GM18519 (cell line): ENCODE measurements around the gene MIA2.
"Not testable (repeated sequence)": the region's sequence is repeated elsewhere in the genome, so short reads cannot be mapped to it uniquely, and the experiment has no call there.

Experiments used
- ATAC-seq: cut with Tn5 transposase; IDR thresholded peaks from one replicate; pipeline ENCODE4 v1.9.1; 2021; ENCODE audit warnings: mild to moderate bottlenecking, moderate library complexity; ENCODE audit not compliant: unreplicated experiment, low FRiP score

MIA2 gene

DNA sequence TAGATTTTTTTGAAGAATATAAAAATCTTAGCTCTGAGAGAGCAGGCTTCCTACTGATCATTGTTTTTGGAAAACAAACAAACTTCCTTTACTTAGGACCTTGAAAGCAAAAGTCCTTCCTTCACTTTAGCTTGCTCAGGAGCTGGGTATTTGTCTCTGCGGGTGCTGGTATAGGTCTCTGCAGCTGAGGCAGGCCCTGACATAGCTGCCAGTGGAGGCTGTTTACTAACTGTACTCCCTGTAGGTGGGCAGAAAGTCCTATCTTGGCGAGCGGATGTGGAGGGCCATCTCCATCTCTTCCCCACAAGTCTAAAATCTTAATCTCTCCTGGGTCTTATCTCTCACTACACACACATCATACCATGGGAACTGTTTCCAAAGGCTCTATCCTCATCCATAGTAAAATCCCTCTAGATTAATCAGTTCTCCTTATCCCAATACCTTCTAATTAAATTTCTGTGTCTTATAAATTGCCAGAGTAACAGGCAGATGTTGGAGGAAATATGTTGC, 4.1 kb upstream of the MIA2 start:
- no peak for ATAC-seq

DNA sequence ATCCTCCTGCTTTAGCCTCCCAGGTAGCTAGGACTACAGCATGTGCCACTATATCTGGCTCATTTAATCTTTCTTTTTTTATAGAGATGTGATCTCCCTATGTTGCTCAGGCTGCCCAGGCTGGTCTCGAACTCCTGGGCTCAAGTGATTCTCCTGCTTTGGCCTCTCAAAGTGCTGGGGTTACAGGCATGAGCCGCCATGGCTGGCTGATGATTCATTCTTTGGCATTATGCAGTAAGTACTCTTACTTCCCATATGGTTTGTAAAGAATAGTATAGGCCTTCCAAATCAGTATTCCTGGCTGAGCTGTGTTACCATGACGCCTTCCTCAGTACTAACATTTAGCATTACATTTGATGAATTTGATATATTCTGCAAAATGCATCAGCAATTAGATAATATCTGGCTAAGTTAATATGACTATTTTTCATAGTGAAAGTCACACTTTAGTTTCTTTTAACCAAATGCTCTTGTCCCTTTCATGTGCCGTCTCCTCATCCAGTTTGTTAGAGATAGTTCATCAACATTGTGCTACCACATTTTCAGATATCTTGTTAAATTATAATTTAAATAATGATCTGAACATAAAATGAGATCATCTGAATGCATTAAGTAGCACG, 3.2 kb upstream of the MIA2 start:
- no peak for ATAC-seq

DNA sequence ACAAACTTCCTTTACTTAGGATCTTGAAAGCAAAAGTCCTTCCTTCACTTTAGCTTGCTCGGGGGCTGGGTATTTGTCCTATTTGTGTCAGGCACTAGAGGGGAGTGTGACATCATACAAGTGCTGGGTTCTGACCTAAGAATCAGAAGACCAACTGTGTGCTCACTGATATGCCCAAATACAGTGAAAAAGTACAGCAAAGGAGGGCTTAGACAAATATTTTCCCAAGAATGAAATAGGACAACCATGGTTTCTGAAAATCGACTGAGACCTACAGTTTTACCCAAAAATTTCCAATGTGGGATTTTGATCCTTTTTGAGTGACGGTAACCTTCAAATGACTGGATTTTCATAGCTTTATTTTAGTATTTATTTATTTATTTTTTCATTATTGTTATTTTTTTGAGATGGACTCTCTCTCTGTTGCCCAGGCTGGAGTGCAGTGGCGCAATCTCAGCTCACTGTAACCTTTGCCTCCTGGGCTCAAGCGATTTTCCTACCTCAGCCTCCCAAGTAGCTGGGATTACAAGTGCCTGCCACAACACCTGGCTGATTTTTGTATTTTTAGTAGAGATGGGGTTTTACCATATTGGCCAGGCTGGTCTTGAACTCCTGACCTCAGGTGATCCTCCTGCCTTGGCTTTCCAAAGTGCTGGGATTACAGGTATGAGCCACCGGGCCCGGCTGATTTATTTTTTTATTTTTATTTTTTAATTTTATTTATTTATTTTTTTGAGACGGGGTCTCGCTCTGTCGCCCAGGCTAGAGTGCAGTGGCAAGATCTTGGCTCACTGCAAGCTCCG, 1.8 kb upstream of the MIA2 start:
- ATAC-seq = peak; percentile 75

DNA sequence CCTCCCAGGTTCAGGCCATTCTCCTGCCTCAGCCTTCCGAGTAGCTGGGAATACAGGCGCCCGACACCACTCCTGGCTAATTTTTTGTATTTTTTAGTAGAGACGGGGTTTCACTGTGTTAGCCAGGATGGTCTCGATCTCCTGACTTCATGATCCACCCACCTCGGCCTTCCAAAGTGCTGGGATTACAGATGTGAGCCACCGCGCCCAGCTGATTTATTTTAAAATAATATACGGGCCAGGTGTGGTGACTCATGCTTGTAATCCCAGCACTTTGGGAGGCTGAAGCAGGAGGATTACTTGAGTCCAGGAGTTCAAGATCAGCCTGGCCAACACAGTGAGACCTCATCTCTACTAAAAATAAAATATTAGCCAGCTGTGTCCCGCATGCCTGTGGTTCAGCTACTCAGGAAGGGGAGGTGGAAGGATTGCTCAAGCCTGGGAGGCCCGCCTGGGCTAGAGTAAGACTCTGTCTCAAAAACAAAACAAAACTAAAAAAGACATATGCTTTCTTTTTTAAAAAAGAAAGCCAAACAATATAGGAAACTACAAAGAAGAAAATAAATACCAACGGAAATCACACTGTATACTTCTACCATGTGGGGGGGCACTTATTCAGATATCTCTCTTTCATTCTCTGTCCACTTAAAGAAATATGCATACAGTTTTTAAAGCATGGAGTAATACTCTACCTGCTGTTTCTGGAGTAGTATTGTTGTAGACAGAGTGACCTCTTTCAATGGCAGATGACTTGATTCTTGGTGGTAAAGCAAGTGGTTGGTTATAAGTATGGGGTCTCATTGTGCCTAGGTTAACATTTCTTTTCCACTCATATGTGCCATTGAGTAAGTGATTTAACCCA, 930 bp upstream of the MIA2 start:
- ATAC-seq = no peak

DNA sequence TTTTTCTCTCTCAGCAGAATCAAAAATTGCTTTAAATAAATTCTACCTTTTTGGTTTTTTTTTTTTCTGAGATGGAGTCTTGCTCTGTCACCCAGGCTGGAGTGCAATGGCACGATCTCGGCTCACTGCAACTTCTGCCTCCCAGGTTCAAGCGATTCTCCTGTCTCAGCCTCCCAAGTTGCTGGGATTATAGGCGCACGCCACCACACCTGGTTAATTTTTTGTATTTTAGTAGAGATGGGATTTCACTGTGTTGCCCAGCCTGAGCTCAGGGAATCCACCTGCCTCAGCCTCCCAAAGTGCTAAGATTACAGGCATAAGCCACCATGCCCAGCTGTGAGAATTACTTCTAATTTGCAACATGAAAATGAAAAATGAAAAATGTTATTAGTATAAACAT, 1.3 kb downstream of the MIA2 start:
- not testable (repeated sequence) for ATAC-seq

DNA sequence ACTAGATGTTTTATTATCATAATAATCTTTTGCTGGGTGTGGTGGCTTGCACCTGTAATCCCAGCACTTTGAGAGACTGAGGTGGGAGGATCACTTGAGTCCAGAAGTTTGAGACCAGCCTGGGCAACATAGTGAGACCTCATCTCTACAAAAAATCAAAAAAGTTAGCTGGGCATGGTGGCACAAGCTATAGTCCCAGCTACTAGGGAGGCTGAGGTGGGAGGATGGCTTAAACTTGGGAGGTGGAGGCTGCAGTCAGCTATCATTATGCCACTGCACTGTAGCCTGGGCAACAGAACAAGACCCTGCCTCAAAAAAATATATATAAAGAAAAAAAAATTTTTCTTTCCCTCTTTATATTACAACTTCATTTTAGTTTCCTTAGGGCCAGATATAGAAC, 1.8 kb downstream of the MIA2 start:
- not testable (repeated sequence) for ATAC-seq

DNA sequence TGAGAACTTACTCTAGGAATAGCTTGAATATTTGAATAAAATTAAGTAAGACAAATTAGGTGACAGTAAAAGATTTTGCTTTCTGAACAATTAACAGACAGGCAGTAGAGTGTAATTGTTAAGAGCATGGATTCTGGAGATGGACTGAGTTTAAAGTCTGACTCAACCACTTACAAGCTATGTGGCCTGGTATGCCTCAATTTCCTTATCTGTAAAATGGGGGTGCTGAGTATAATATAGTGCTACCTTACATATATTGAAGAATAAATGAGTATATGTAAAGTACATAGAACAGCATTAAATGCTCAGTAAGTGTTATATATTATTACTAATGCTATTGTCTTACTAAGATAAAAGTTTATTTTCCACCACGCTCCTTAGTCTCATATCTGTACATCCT, 7.1 kb downstream of the MIA2 start:
- ATAC-seq = no peak

DNA sequence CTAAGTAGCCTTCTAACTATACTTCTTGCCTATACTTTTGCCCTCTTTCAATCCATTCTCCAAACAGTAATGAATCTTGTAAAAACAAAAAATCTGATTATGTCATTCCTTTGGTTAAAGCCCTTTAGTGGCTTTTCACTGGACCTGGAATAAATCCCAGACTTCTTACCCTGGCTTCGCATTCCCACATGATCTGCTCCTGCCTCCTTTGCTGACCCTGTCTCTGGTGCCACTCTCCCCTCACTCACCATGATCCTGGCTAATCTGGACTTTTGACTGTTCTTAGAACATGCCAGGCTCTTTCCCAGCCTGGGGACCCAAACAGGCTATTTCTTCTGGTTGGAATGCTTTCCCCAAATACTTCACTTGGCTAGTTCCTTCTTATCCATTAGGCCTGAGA, 7.9 kb downstream of the MIA2 start:
- ATAC-seq = no peak

DNA sequence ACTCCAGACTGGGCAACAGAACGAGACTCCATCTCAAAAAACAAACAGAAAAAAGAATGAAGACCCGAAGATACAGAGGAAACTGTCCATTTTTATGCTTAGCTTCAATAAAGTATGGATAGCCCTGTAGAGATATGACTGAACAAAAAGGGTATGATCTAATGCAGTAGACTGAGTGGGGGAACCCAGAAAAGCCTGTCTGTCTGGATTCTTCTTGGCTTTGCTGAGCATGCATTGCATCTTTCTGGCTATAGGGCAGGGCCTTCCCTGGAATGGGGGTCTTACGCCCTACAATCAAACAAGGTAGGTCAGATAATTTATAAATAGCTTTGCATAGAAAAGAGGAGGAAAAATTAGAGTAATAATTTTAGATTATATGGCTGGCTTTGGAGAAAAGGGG, 10.1 kb downstream of the MIA2 start:
- ATAC-seq = no peak

DNA sequence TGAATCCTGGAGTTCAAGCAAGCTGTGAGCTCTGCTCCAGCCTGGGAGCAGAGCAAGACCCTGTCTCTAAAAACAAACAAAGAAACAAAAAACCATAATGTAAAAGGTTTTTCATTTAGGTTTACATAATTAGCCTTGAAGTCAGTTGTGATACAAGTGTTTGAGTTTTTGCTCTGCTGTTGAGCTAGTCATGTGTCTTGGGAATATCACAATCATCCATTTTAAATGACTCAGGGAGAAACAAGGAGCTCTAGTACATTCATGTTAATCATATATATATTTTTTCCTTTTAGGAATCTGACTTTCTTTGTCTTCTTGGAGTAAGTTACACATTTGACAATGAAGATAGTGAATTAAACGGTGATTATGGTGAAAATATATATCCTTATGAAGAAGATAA, 12.9 kb downstream of the MIA2 start:
- no peak for ATAC-seq

DNA sequence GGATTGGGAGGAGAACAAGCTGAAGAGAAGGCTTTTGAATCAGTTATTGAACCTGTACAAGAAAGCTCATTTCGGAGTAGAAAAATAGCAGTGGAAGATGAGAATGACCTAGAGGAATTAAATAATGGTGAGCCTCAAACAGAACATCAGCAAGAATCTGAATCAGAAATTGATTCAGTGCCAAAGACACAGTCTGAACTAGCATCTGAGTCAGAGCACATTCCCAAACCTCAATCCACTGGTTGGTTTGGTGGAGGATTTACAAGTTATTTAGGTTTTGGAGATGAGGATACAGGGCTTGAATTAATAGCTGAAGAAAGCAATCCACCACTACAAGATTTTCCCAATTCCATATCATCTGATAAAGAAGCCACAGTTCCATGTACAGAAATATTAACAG, 13.5 kb downstream of the MIA2 start:
- no peak for ATAC-seq

DNA sequence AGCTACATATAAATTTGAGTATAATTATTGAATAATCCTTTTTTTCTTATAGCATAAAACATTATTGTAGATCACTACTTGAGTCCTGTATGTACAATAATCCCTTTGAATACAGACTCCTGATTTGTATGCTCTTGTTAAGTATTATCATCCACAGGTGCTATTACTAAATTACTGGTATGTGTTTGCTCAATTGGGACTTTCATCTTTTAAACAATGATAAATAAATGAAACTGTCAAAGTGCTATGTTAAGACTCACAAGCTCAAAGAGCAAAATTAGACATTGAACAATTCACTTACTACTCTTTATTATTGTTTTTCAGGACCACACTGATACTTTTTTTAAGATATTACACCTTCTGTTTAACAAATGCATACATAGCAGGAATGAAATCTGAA, 17.8 kb downstream of the MIA2 start:
- no peak for ATAC-seq

DNA sequence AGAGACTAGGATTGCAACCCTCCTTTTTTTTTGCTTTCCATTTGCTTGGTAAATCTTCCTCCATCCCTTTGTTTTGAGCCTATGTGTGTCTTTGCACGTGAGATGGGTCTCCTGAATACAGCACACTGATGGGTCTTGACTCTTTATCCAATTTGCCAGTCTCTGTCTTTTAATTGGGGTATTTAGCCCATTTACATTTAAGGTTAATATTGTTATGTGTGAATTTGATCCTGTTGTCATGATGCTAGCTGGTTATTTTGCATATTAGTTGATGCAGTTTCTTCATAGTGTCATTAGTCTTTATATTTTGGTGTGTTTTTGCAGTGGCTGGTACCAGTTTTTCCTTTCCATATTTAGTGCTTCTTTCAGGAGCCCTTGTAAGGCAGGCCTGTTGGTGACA, 23.7 kb downstream of the MIA2 start:
- not testable (repeated sequence) for ATAC-seq

DNA sequence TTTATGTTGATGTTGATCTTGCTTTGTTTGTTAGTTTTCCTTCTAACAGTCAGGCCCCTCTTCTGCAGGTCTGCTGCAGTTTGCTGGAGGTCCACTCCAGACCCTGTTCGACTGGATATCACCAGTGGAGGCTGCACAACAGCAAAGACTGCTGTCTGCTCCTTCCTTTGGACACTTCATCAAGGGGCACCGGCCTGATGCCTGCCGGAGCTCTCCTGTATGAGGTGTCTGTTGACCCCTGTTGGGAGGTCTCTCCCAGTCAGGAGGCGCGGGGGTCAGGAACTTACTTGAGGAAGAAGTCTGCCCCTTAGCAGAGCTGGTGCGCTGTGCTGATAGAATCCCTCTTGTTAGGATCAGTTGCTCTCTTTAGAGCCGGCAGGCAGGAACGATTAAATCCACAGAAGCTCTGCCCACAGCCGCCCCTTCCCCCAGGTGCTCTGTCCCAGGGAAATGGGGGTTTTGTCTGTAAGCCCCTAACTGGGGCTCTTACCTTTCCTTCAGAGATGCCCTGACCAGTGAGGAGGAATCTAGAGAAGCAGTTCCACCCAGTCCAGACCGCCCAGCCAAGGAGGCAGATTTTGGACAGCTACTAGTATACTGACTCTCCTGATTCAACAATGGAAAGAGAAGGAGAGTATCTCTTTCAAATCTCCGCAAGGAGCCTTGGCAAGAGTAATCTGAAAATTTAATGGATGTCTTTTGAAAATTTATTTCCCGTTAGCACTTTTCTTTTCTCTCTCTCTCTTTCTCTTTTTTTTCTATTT, 25.2 kb downstream of the MIA2 start:
- ATAC-seq = no peak

DNA sequence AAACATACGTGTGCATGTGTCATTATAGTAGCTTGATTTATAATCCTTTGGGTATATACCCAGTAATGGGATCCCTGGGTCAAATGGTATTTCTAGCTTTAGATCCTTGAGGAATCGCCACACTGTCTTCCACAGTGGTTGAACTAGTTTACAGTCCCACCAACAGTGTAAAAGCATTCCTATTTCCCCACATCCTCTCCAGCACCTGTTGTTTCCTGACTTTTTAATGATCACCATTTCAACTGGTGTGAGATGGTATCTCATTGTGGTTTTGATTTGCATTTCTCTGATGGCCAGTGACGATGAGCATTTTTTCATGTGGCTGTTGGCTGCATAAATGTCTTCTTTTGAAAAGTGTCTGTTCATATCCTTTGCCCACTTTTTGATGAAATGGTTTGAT, 26.4 kb downstream of the MIA2 start:
- ATAC-seq = not testable (repeated sequence)

DNA sequence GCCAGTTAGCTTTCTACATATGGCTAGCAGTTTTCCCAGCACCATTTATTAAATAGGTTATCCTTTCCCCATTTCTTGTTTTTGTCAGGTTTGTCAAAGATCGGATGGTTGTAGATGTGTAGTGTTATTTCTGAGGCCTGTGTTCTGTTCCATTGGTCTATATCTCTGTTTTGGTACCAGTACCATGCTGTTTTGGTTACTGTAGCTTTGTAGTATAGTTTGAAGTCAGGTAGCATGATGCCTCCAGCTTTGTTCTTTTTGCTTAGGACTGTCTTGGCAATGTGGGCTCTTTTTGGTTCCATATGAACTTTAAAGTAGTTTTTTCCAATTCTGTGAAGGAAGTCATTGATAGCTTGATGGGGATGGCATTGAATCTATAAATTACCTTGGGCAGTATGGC, 28.5 kb downstream of the MIA2 start:
- ATAC-seq = not testable (repeated sequence)

DNA sequence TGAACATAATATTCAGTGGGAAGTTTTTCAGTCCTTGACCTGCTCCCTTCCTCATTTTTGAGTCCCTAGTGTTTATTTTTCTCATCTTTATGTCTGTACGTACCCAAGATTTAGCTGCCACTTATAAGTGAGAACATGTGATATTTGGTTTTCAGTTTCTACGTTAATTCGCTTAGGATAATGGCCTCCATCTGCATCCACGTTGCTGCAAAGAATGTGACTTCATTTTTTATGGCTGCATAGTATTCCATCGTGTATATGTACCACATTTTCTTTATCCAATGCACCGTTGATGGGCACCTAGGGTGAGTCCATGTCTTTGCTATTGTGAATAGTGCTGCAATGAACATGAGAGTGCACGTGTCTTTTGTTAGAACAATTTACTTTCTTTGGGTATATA, 30.3 kb downstream of the MIA2 start:
- ATAC-seq = no peak

DNA sequence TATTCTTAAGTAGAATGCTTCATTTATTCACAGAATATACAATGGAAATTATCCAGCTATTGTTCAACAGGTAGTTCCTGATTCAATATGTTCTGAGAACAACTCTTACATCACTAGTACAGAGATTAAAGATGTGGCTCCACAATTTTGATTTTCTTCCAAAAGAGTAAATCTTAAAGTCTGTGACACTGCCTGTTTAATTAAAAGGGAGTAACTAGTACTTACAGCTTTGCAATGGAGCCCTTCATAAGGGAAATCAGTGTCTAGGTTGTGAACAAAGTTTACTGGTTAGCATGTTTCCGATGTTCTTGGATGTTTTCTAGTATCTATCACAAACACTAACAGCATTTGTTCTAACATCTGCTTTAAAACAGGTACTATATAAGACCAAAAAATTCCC, 30.8 kb downstream of the MIA2 start:
- no peak for ATAC-seq

DNA sequence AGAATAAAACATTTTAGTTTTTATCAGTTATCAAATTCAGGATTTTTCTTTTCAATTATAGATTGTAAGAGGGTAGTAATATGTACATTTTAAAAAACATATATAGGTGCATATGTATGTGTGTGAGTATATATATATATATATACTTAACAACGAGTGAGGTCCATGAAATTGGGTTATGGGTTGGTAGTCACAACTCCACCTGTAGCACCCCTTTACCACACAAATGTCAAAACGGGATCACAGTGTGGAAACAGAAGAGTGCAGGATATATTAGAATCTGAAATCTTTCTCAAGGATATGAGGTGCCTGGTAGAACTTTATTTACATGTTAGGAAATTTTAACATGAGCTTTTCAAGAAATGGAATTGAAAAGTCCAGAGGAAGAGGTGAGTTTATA, 31.3 kb downstream of the MIA2 start:
- ATAC-seq = no peak

DNA sequence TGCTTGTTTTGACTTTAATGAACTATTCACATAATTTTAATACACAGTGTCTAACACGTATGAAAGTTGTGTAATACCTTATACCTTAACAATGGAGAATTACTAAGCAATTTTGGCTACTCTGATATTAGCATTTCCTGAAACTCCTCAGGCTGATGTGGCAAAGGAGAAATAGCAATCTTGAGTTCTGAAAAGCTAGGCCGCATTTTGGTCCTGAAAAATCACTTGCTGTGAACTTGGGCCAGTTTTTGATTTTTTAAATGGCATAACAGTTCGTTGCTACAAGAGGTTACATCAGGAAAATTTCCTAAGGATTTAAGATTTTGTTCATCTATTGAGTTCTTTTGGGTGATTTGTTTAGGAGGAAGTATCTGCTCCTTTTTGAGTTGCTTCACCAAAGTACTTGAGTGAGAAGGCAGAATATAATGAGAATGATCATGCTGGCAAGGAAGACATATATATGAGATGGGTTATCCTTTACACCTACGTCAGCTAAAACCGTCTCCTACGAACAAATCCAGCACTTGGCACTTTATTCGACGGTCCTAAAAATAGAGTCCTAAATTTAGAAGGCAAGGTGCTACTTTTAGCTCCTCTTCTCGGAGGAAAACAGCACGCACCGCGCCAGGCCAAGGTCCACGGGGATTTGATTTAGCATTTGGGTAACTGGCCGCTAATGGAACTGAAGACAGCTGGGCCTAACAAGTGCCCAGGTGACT, 32.2 kb downstream of the MIA2 start:
- ATAC-seq = no peak
